Astrocyte of the cerebellum (primary cell): ENCODE data around the gene HS3ST6.

Source experiments
- DNase-seq: peaks from one replicate; pipeline ENCODE4 v3.0.0-alpha.2; 2011; ENCODE audit warnings: low read depth
- H3K4me3 ChIP-seq: 2 replicates; pipeline ENCODE4 v1.5.1; 2011; ENCODE audit warnings: mild to moderate bottlenecking, low read depth, low read length, moderate library complexity
- in situ Hi-C: cut with HindIII; loops from 2 replicates; pipeline ENCODE4 v1.10.0; 2017; ENCODE audit warnings: low sequenced_read_pairs
- TF ChIP-seq, protein P1 (sequence below): IDR thresholded peaks from 2 replicates; pipeline ENCODE4 v1.5.1; 2012; ENCODE audit warnings: low read length, low read depth, moderate library complexity, mild to moderate bottlenecking; ENCODE audit errors: missing control alignments

Gene HS3ST6

DNA sequence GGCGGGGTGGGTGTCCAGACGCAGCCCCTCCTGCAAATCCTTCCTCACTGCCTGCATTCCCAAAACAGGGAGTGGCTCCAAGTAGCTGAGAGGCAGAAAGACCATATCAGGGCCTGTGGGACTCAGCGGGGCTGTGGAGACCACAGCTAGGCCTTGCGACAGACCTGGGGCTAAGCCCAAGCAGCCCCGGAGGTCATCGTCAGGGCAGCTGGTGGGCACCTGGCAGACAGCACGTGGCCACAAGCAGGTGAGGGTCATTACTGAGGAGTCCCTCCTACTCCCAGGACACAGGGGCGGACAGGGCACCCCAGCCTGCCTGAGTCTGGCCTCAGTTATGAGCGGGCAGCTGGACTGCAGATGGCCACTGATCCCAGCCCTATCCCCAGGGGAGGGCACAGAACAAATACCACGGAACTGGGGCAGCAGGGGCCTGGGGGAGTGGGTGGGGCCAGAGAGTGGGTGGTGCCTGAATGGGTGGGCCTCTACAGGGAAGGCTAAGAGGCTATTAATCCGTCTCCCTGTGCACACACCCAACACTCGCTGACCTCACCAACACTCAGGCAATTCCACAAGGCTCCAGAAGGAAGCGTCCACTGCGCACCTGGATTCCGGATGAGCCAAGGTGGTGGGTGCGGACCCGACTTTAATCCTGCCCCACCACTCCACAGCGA is 8.5 kb downstream of the HS3ST6 start:
- in situ Hi-C loops, result no loop called here
- no peak for DNase-seq
- TF ChIP-seq, protein P1, sequence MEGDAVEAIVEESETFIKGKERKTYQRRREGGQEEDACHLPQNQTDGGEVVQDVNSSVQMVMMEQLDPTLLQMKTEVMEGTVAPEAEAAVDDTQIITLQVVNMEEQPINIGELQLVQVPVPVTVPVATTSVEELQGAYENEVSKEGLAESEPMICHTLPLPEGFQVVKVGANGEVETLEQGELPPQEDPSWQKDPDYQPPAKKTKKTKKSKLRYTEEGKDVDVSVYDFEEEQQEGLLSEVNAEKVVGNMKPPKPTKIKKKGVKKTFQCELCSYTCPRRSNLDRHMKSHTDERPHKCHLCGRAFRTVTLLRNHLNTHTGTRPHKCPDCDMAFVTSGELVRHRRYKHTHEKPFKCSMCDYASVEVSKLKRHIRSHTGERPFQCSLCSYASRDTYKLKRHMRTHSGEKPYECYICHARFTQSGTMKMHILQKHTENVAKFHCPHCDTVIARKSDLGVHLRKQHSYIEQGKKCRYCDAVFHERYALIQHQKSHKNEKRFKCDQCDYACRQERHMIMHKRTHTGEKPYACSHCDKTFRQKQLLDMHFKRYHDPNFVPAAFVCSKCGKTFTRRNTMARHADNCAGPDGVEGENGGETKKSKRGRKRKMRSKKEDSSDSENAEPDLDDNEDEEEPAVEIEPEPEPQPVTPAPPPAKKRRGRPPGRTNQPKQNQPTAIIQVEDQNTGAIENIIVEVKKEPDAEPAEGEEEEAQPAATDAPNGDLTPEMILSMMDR, result no peak

DNA sequence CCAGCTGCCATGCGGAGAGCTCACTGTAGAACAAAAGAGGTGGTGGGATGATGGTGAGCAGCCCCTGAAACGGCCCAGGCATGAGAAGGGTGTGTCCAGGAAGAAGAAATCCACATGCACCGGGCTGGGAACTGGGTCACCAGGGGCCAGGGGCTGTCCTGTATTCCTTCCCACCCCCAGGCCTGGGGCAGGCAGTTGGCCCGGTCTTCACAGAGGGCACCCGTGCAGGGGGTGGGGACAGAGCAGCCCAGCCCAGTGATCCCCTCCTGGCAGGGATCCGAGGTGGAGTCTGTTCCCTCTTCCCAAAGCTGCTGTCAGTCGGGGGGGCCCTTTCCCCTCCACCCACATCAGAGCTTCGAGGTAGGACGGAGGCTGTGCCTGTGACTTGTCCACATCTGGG is 9.2 kb downstream of the HS3ST6 start:
- in situ Hi-C loops, result no loop called here
- TF ChIP-seq, protein P1, result no peak
- DNase-seq, result no peak
- no peak overlapping the region for H3K4me3 ChIP-seq

More for the DNA sequence above, 8.5 kb downstream of the HS3ST6 start:
- H3K4me3 ChIP-seq, result no peak overlapping the region

DNA sequence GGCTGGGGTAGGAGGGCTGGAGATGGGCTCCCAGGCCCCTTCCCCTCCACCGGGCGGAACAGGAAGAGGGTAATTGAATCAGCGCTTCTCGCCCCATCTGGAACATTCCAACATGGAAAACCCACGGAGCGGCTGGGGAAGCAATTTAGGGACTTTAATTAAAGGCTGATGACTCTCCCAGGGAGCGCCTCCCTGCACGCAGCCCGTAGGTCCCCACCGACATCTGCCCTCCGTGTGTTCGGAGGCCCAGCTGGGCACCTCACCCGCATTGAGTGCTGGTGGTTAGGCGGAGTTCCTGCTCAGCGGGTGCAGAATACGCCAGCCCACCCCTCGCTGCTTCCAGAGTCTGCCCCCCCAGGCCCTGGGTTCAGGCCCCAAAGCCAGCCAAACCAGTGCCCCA is 10.0 kb downstream of the HS3ST6 start:
- H3K4me3 ChIP-seq, result no peak overlapping the region
- no peak for DNase-seq
- in situ Hi-C loops, result no loop called here
- TF ChIP-seq, protein P1, result no peak

DNA sequence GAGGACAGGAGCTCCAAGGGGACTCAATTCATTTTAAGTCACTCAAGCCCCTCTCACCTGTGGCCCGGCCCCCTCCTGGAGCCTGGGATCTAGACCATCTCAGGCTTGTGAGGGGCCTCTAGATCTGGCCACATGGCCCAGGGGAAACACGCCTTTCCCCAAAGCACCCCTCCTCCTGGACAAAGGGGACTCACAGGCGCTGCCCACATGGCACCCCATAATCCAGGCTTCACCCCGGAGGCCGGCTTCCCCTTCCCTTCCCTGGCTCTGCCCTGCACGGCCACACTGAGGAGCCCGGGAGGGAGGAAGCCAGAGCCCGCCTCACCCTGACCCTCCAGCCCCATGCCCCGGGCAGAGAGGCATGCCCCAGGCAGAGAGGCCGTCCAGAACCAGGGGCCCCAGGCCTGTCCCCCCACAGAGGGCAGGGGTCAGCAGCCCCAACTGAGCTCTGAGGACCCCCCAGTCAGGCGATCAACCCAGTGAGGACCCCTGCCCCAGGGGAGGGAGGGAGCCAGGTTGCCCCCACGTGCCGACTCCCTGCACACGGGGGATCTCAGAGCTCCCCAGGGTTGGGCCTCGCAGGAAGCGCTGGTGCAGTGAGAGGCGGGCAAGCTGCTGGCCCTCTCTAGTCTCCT is 10.9 kb downstream of the HS3ST6 start:
- DNase-seq, result no peak
- no peak overlapping the region for H3K4me3 ChIP-seq
- TF ChIP-seq, protein P1, result no peak
- in situ Hi-C loops, result no loop called here

DNA sequence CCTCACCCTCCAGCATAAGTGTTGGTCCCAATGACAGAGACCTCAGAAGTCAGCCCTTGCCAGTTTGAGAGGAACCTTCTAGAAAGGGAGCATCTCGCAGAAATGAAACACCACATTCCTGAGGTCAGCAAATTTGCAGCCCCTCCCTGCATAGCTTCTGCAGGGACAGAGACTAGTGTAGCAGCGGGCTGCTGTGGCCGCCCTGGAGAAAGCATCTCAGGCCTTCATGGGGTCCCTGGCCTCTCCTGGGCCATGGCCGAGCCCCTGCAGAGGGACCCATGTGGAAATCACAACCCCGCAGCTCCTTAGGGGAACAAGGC is 11.4 kb downstream of the HS3ST6 start:
- in situ Hi-C loops, result no loop called here
- no peak for DNase-seq
- TF ChIP-seq, protein P1, result no peak
- no peak overlapping the region for H3K4me3 ChIP-seq

DNA sequence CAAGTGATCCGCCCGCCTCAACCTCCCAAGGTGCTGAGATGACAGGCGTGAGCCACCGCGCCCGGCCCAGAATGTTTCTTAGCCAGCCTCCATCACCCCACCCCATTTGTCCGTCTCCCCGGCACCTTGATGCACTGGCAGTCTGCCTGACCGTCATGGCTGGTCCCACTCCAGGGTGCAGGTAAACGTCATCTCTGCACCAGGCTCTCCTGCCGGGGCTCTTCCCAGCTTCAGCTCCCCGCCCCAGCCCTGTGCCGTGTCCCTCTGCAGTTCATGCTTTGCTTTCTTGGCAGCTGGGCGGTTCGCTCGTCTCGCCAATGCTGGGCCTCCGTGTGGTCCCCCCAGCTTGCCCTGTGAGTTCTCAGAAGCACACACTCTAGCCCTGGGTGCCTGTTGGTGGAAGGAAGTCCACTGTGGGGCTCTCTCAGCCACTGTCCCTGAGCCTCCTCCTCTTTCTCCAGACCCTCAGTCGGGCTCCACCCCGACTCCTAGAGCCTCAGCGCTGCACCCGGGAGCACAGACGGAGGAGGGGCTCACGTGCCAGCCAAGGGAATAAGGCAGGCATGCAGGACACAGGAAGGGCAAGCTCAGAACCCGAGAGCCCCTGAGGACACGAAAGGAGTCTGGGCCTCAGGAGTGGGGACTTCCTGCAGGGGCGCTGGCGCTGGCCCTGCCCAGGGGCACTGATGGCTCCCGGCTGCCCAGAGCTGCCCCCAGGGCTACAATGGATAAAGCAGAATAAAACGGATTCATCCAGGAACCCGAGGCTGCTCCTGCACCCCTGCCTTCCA is 12.0 kb downstream of the HS3ST6 start:
- in situ Hi-C loops, result no loop called here
- no peak for DNase-seq
- H3K4me3 ChIP-seq, result no peak overlapping the region
- TF ChIP-seq, protein P1, result no peak
